B cell (primary cell): ENCODE measurements around the gene GPC5. TPM values are rescaled to one million over a fixed set of nuclear protein-coding genes. Genes with fewer than 3 reads are reported as not detected.

Experiments used
- ATAC-seq: fragments of 200-7000 bp; cut with Tn5 transposase; one replicate; pipeline ENCODE4 v1.10.0; 2021; ENCODE audit warnings: low read depth, mild to moderate bottlenecking, moderate number of reproducible peaks, moderate library complexity
- CTCF ChIA-PET: fragments of 350-600 bp; sonication (Branson Sonifier 250); formaldehyde crosslinking; loops from one replicate; lab custom pipeline; 2021; ENCODE audit warnings: antibody characterized with exemption, inconsistent platforms; lab: Charles Lee
- POLR2A ChIA-PET: fragments of 350-600 bp; sonication (Branson Sonifier 250); formaldehyde crosslinking; loops from one replicate; lab custom pipeline; 2021; ENCODE audit warnings: antibody characterized with exemption; lab: Charles Lee
- DNase-seq: peaks from one replicate; pipeline ENCODE4 v3.0.0; 2013
- H2AFZ ChIP-seq: 2 replicates; pipeline ENCODE4 v1.6.1; 2012; ENCODE audit warnings: mild to moderate bottlenecking, low read depth, low read length; ENCODE audit not compliant: insufficient read depth, poor library complexity, severe bottlenecking
- H3K27ac ChIP-seq, 2 donors: 1 replicate in 1 of 2; 2 replicates in 1 of 2; pipeline ENCODE4 v1.5.1; 2012 to 2013; ENCODE audit warnings: low read length in 2 of 2, mild to moderate bottlenecking in 2 of 2, moderate library complexity in 1 of 2
- H3K27me3 ChIP-seq, 4 experiments: fragments of 200-600 bp in 1 of 4; sonication (generic) in 1 of 4; replicated peaks in 1 of 4; 1 replicate in 2 of 4; 2 replicates in 2 of 4; pipeline versions ENCODE4 v1.6.1 to v1.7.0; 2013 to 2016; ENCODE audit warnings: low read length in 3 of 4, mild to moderate bottlenecking in 2 of 4, mixed read lengths in 1 of 4, moderate library complexity in 1 of 4; ENCODE audit not compliant: insufficient read depth in 4 of 4, control insufficient read depth in 3 of 4; ENCODE audit errors: control extremely low read depth in 1 of 4
- H3K36me3 ChIP-seq, 2 experiments: replicated peaks in 1 of 2; 1 replicate in 1 of 2; 2 replicates in 1 of 2; pipeline versions ENCODE4 v1.6.1 to v1.7.1; 2013; ENCODE audit warnings: low read length in 1 of 2; ENCODE audit not compliant: insufficient read depth in 2 of 2, control insufficient read depth in 1 of 2; ENCODE audit errors: control extremely low read depth in 1 of 2, extremely low read depth in 1 of 2
- H3K4me1 ChIP-seq, 2 donors: fragments of 200-600 bp in 1 of 2; sonication (generic) in 1 of 2; 1 replicate in 1 of 2; 2 replicates in 1 of 2; pipeline versions ENCODE4 v1.5.1 to v1.6.1; 2013 to 2017; ENCODE audit warnings: low read length in 2 of 2; ENCODE audit not compliant: control insufficient read depth in 2 of 2, insufficient read depth in 2 of 2
- H3K4me2 ChIP-seq: replicated peaks from 2 replicates; pipeline ENCODE3; 2012; ENCODE audit warnings: mild to moderate bottlenecking, low read depth, low read length; ENCODE audit not compliant: poor library complexity, severe bottlenecking
- H3K4me3 ChIP-seq, 5 experiments: fragments of 200-600 bp in 1 of 5; sonication (generic) in 1 of 5; 1 replicate in 3 of 5; 2 replicates in 2 of 5; pipeline versions ENCODE4 v1.5.1 to v1.7.0; 2011 to 2016; ENCODE audit warnings: low read length in 4 of 5, mild to moderate bottlenecking in 4 of 5, low read depth in 2 of 5, control low read depth in 1 of 5, moderate library complexity in 1 of 5; ENCODE audit not compliant: insufficient read depth in 1 of 5; ENCODE audit errors: control extremely low read depth in 1 of 5, extremely low read depth in 1 of 5
- H3K79me2 ChIP-seq: fragments of 200-600 bp; sonication (generic); one replicate; pipeline ENCODE4 v1.6.0; 2016; ENCODE audit warnings: low read length; ENCODE audit not compliant: control insufficient read depth, insufficient read depth
- H3K9ac ChIP-seq: fragments of 200-600 bp; sonication (generic); 2 replicates; pipeline ENCODE4 v1.6.1; 2017; ENCODE audit warnings: mild to moderate bottlenecking, low read length, moderate library complexity
- H3K9me3 ChIP-seq, 3 donors: one replicate each; pipeline versions ENCODE4 v1.6.1 to v1.7.1; 2013; ENCODE audit warnings: low read length in 2 of 3; ENCODE audit not compliant: control insufficient read depth in 2 of 3, insufficient read depth in 1 of 3; ENCODE audit errors: control extremely low read depth in 1 of 3
- H4K20me1 ChIP-seq: 2 replicates; pipeline ENCODE4 v1.6.0; 2012; ENCODE audit warnings: mild to moderate bottlenecking, low read length; ENCODE audit not compliant: insufficient read depth, control insufficient read depth, poor library complexity, severe bottlenecking
- H3K27ac Mint-ChIP-seq: one replicate; pipeline ENCODE4 v1.8.0; 2021; ENCODE audit warnings: mixed read lengths
- H3K27me3 Mint-ChIP-seq: one replicate; pipeline ENCODE4 v1.8.0; 2021; ENCODE audit warnings: mixed read lengths
- H3K4me1 Mint-ChIP-seq: one replicate; pipeline ENCODE4 v1.8.0; 2021; ENCODE audit warnings: mixed read lengths
- H3K4me3 Mint-ChIP-seq: one replicate; pipeline ENCODE4 v1.8.0; 2021; ENCODE audit warnings: mixed read lengths
- H3K9me3 Mint-ChIP-seq: one replicate; pipeline ENCODE4 v1.8.0; 2022; ENCODE audit warnings: mixed read lengths; ENCODE audit not compliant: insufficient read depth
- CTCF ChIP-seq: fragments of 200-600 bp; IDR thresholded peaks from one replicate; pipeline ENCODE4 v1.8.0; 2022; ENCODE audit warnings: antibody characterized with exemption, mild to moderate bottlenecking
- EZH2 ChIP-seq: IDR thresholded peaks from 2 replicates; pipeline ENCODE4 v1.6.1; 2012; ENCODE audit warnings: borderline replicate concordance, low read depth, mild to moderate bottlenecking, moderate library complexity, low read length; ENCODE audit not compliant: insufficient read depth, poor library complexity, severe bottlenecking
- WGBS: methylation state at CpG from one replicate; pipeline ENCODE4 v1.1.5; 2013; ENCODE audit warnings: missing lambda C conversion rate; ENCODE audit not compliant: insufficient coverage; 5-methylcytosine and 5-hydroxymethylcytosine counted together
- intact Hi-C: fragments of 100-400 bp; cut with micrococcal nuclease; formaldehyde crosslinking; loops from one replicate; pipeline ENCODE4 v1.10.0; 2022
- polyA plus RNA-seq: library from polyadenylated mRNA; depleted of rRNA; stranded (reverse); fragments of >200 nt; gene quantifications from 2 replicates; pipeline ENCODE4 v1.2.3, GENCODE V29; 2012
- total RNA-seq, 2 donors: library from RNA; stranded (reverse); fragments of 120-200 nt in 1 of 2; gene quantifications; 1 replicate in 1 of 2; 2 replicates in 1 of 2; pipeline versions ENCODE4 v1.2.3 to v1.2.4, GENCODE V29; 2013 to 2022

The GPC5 gene
- total and polyA plus RNA-seq, 2 donors (not counting 1 experiment from before 2014, with no cell fraction given): 0.15 to 0.30 TPM

GRCh38 chr13:91359631-91360030, 38.8 kb upstream of the GPC5 start:
- no peak overlapping the region for H3K27ac Mint-ChIP-seq
- peaks cover 0 to 13% of the 10 kb centered on the region in 2 experiments for H3K36me3 ChIP-seq
- H3K9me3 ChIP-seq: no peaks in the 10 kb centered on the region
- no peaks in the 10 kb centered on the region for H3K9me3 Mint-ChIP-seq
- H3K4me3 Mint-ChIP-seq: no peak overlapping the region
- ATAC-seq (no peak), DNase-seq (no peak)
- H3K27ac ChIP-seq: no peak overlapping the region
- H3K4me2 ChIP-seq: no peak overlapping the region
- no peaks in the 10 kb centered on the region for H3K27me3 ChIP-seq
- H3K27me3 Mint-ChIP-seq: no peaks in the 10 kb centered on the region
- no peak overlapping the region for H2AFZ ChIP-seq
- H3K79me2 ChIP-seq: no peaks in the 10 kb centered on the region
- WGBS: no CpG with 5 or more reads among the region's 3 CpGs
- H3K4me1 Mint-ChIP-seq: peaks cover 10% of the 10 kb centered on the region
- intact Hi-C loops: no loop called here
- H3K9ac ChIP-seq: no peak overlapping the region
- ChIA-PET CTCF (no interaction called here), POLR2A (no interaction called here)
- no peak overlapping the region for H3K4me3 ChIP-seq
- H3K4me1 ChIP-seq: no peaks in the 10 kb centered on the region
- TF ChIP-seq EZH2: no peak
- no peak for TF ChIP-seq CTCF
- H4K20me1 ChIP-seq: no peaks in the 10 kb centered on the region

- H3K27ac ChIP-seq: no peak overlapping the region
- no peaks in the 10 kb centered on the region for H3K4me1 ChIP-seq
- Mint-ChIP-seq H3K4me3 (no peak overlapping the region), H3K9me3 (no peaks in the 10 kb centered on the region), H3K4me1 (peaks cover 10% of the 10 kb centered on the region), H3K27ac (no peak overlapping the region), H3K27me3 (no peaks in the 10 kb centered on the region)
- H3K4me3 ChIP-seq: no peak overlapping the region
- ATAC-seq (no peak), DNase-seq (no peak)
- no peak overlapping the region for H2AFZ ChIP-seq
- H3K36me3 ChIP-seq: peaks cover 0 to 6% of the 10 kb centered on the region in 2 experiments
- CTCF ChIA-PET: no interaction called here
- H4K20me1 ChIP-seq: no peaks in the 10 kb centered on the region
- H3K4me2 ChIP-seq: no peak overlapping the region
- POLR2A ChIA-PET: no interaction called here
- TF ChIP-seq EZH2: no peak
- intact Hi-C loops: no loop called here
- no peaks in the 10 kb centered on the region for H3K79me2 ChIP-seq
- no peak overlapping the region for H3K9ac ChIP-seq
- 100% methylated on average over 3 of the region's 4 CpGs for WGBS
- no peaks in the 10 kb centered on the region for H3K9me3 ChIP-seq
- H3K27me3 ChIP-seq: no peaks in the 10 kb centered on the region
Measured at GRCh38 chr13:91360246-91360751, 38.1 kb upstream of the GPC5 start.
